ENCODE data around the gene IL2RA.

IL2RA gene

GRCh38 chr10:6050801-6051445 is 11.2 kb downstream of the IL2RA start:
- no peak overlapping the region for H3K4me3 ChIP-seq (ENCODE audit: low read length)
- TF ChIP-seq, protein P1, sequence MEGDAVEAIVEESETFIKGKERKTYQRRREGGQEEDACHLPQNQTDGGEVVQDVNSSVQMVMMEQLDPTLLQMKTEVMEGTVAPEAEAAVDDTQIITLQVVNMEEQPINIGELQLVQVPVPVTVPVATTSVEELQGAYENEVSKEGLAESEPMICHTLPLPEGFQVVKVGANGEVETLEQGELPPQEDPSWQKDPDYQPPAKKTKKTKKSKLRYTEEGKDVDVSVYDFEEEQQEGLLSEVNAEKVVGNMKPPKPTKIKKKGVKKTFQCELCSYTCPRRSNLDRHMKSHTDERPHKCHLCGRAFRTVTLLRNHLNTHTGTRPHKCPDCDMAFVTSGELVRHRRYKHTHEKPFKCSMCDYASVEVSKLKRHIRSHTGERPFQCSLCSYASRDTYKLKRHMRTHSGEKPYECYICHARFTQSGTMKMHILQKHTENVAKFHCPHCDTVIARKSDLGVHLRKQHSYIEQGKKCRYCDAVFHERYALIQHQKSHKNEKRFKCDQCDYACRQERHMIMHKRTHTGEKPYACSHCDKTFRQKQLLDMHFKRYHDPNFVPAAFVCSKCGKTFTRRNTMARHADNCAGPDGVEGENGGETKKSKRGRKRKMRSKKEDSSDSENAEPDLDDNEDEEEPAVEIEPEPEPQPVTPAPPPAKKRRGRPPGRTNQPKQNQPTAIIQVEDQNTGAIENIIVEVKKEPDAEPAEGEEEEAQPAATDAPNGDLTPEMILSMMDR (conservative IDR thresholded peaks at IDR 0.05; ENCODE audit: low read depth, low read length), result no peak
- no peak for DNase-seq (ENCODE audit: low read depth)

GRCh38 chr10:6049031-6049400 is 13.2 kb downstream of the IL2RA start:
- DNase-seq (ENCODE audit: low read depth), result no peak
- TF ChIP-seq, protein P1 (conservative IDR thresholded peaks at IDR 0.05; ENCODE audit: low read depth, low read length), result no peak
- no peak overlapping the region for H3K4me3 ChIP-seq (ENCODE audit: low read length)

DNA sequence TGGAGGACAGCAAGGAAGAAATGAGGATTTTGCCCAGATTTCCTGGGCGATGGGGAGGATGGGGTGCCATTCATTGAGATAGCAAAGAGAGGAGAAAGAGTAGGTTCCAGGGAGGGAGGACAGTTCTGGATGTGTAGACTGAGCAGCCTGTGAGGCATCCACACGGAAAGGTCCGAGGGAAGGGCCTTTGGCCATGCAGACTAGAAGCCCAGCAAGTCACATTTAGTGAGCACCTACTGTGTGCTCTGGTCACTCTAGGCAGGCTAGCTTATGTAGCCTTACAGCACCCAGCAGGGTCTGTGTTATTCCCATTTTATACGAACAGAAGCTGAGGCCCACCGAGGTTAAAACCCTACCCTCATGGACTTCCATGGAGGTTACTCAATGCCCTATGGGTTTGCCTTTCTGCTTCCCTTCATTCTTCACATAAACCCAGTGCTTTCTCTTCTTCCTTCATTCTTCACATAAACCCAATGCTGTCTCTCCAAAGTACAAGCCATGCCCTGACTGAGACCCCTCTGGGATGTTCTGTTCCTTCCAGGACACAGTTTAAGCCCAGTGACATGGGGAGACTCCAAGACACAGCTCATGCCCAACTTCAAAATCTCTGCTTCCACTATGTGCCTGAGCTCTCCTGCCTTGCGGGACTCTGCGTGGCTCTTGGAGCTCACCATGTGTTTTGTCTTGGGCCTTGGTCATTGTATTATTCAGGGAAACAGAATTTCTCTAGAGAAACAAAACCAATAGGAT is 13.7 kb downstream of the IL2RA start:
- no peak overlapping the region for H3K4me3 ChIP-seq (ENCODE audit: low read length)
- no peak for DNase-seq (ENCODE audit: low read depth)
- TF ChIP-seq, protein P1 (conservative IDR thresholded peaks at IDR 0.05; ENCODE audit: low read depth, low read length), result no peak

GRCh38 chr10:6047847-6048246 is 14.3 kb downstream of the IL2RA start:
- no peak for DNase-seq (ENCODE audit: low read depth)
- H3K4me3 ChIP-seq (ENCODE audit: low read length), result no peak overlapping the region
- TF ChIP-seq, protein P1 (conservative IDR thresholded peaks at IDR 0.05; ENCODE audit: low read depth, low read length), result no peak

GRCh38 chr10:6046773-6047611 is 15.2 kb downstream of the IL2RA start:
- DNase-seq (ENCODE audit: low read depth), result no peak
- H3K4me3 ChIP-seq (ENCODE audit: low read length), result no peak overlapping the region
- TF ChIP-seq, protein P1 (conservative IDR thresholded peaks at IDR 0.05; ENCODE audit: low read depth, low read length), result no peak

- H3K4me3 ChIP-seq (ENCODE audit: low read length), result no peak overlapping the region
- TF ChIP-seq, protein P1 (conservative IDR thresholded peaks at IDR 0.05; ENCODE audit: low read depth, low read length), result no peak
- DNase-seq (ENCODE audit: low read depth), result no peak
These were observed 16.0 kb downstream of the IL2RA start for GRCh38 chr10:6045878-6046772.
